HG02852 (cell line): ENCODE measurements around the gene DPP6.
"Not testable (repeated sequence)": the region's sequence is repeated elsewhere in the genome, so short reads cannot be mapped to it uniquely, and the experiment has no call there.

Experiments
- ATAC-seq: cut with Tn5 transposase; IDR thresholded peaks from one replicate; pipeline ENCODE4 v1.9.1; 2021; ENCODE audit warnings: mild to moderate bottlenecking, moderate library complexity; ENCODE audit not compliant: unreplicated experiment

Gene DPP6

GRCh38 chr7:154646126-154647013 lies 594.2 kb downstream of the DPP6 start:
- ATAC-seq = no peak

- ATAC-seq = no peak
These were observed 595.4 kb downstream of the DPP6 start for GRCh38 chr7:154647625-154648024.

- no peak for ATAC-seq
These were observed 596.8 kb downstream of the DPP6 start for GRCh38 chr7:154649015-154649414.

- ATAC-seq = no peak
These were observed 597.2 kb downstream of the DPP6 start for GRCh38 chr7:154649434-154649833.

- no peak for ATAC-seq
These were observed 598.1 kb downstream of the DPP6 start for GRCh38 chr7:154650275-154650674.

- ATAC-seq = no peak
These were observed 599.3 kb downstream of the DPP6 start for GRCh38 chr7:154651501-154651900.

- ATAC-seq = no peak
These were observed 600.4 kb downstream of the DPP6 start for GRCh38 chr7:154652564-154652963.

- no peak for ATAC-seq
These were observed 601.1 kb downstream of the DPP6 start for GRCh38 chr7:154653281-154653680.

GRCh38 chr7:154656618-154657017 lies 604.4 kb downstream of the DPP6 start:
- ATAC-seq = no peak

GRCh38 chr7:154666768-154667167 lies 614.6 kb downstream of the DPP6 start:
- ATAC-seq = no peak

- ATAC-seq = no peak
These were observed 620.6 kb downstream of the DPP6 start for GRCh38 chr7:154672659-154673415.

GRCh38 chr7:154674191-154674590 lies 622.0 kb downstream of the DPP6 start:
- no peak for ATAC-seq

GRCh38 chr7:154675560-154675959 lies 623.4 kb downstream of the DPP6 start:
- no peak for ATAC-seq

GRCh38 chr7:154676033-154676421 lies 623.8 kb downstream of the DPP6 start:
- ATAC-seq = not testable (repeated sequence)

- no peak for ATAC-seq
These were observed 624.4 kb downstream of the DPP6 start for GRCh38 chr7:154676422-154677073.

GRCh38 chr7:154677454-154677853 lies 625.3 kb downstream of the DPP6 start:
- no peak for ATAC-seq

GRCh38 chr7:154678001-154678550 lies 625.9 kb downstream of the DPP6 start:
- ATAC-seq = not testable (repeated sequence)

GRCh38 chr7:154679379-154680053 lies 627.3 kb downstream of the DPP6 start:
- no peak for ATAC-seq

- ATAC-seq = no peak
These were observed 628.9 kb downstream of the DPP6 start for GRCh38 chr7:154680894-154681659.

- ATAC-seq = no peak
These were observed 629.8 kb downstream of the DPP6 start for GRCh38 chr7:154682003-154682402.
